ENCODE data around the gene ADAMTS3.

The ADAMTS3 gene

DNA sequence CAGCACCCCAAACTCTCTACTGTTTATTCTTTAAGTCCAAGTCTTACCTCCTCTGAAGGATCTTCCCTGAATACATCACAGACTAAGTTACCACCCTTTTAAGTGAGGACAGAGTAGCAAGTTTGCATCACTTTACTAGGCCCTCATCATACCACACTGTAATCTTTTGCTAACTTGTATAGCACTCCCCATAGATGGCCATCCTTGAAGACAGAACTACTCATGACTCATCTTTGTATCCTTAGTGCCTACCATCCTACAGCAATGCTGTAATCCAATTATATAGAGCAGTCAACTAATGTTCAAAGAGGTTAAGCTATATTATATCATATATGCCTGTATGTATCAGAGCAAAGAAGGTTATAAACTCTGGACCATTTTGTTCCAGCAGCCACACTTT lies 101.4 kb downstream of the ADAMTS3 start:
- H3K9me3 ChIP-seq (ENCODE audit: control insufficient read depth in 1 of 2, low read length in 2 of 2): no peaks in the 10 kb centered on the region
- no peak overlapping the region for H3K27ac ChIP-seq (ENCODE audit: low read length)
- H3K36me3 ChIP-seq (ENCODE audit: control insufficient read depth in 1 of 2, insufficient read depth in 2 of 2, low read length in 2 of 2): no peaks in the 10 kb centered on the region
- no peaks in the 10 kb centered on the region for H3K27me3 ChIP-seq (ENCODE audit: low read depth, low read length)
- H3K4me1 ChIP-seq (ENCODE audit: control insufficient read depth in 1 of 2, insufficient read depth in 2 of 2, low read length in 2 of 2): no peaks in the 10 kb centered on the region
- H3K4me3 ChIP-seq (ENCODE audit: low read depth in 1 of 2, low read length in 2 of 2): no peak overlapping the region

- Histone ChIP-seq H3K27me3 (ENCODE audit: low read depth, low read length) (no peaks in the 10 kb centered on the region), H3K4me1 (ENCODE audit: control insufficient read depth in 1 of 2, insufficient read depth in 2 of 2, low read length in 2 of 2) (no peaks in the 10 kb centered on the region), H3K9me3 (ENCODE audit: control insufficient read depth in 1 of 2, low read length in 2 of 2) (no peaks in the 10 kb centered on the region), H3K27ac (ENCODE audit: low read length) (no peak overlapping the region), H3K4me3 (ENCODE audit: low read depth in 1 of 2, low read length in 2 of 2) (no peak overlapping the region), H3K36me3 (ENCODE audit: control insufficient read depth in 1 of 2, insufficient read depth in 2 of 2, low read length in 2 of 2) (no peaks in the 10 kb centered on the region)
Measured at GRCh38 chr4:72463724-72464123, 105.3 kb downstream of the ADAMTS3 start.

- H3K27me3 ChIP-seq (ENCODE audit: low read depth, low read length): no peaks in the 10 kb centered on the region
- no peaks in the 10 kb centered on the region for H3K36me3 ChIP-seq (ENCODE audit: control insufficient read depth in 1 of 2, insufficient read depth in 2 of 2, low read length in 2 of 2)
- H3K4me1 ChIP-seq (ENCODE audit: control insufficient read depth in 1 of 2, insufficient read depth in 2 of 2, low read length in 2 of 2): no peaks in the 10 kb centered on the region
- no peak overlapping the region for H3K4me3 ChIP-seq (ENCODE audit: low read depth in 1 of 2, low read length in 2 of 2)
- no peaks in the 10 kb centered on the region for H3K9me3 ChIP-seq (ENCODE audit: control insufficient read depth in 1 of 2, low read length in 2 of 2)
- no peak overlapping the region for H3K27ac ChIP-seq (ENCODE audit: low read length)
Measured at GRCh38 chr4:72457158-72457557, 111.9 kb downstream of the ADAMTS3 start.

GRCh38 chr4:72451349-72451748 lies 117.7 kb downstream of the ADAMTS3 start:
- no peak overlapping the region for H3K4me3 ChIP-seq (ENCODE audit: low read depth in 1 of 2, low read length in 2 of 2)
- no peaks in the 10 kb centered on the region for H3K4me1 ChIP-seq (ENCODE audit: control insufficient read depth in 1 of 2, insufficient read depth in 2 of 2, low read length in 2 of 2)
- H3K9me3 ChIP-seq (ENCODE audit: control insufficient read depth in 1 of 2, low read length in 2 of 2): no peaks in the 10 kb centered on the region
- H3K36me3 ChIP-seq (ENCODE audit: control insufficient read depth in 1 of 2, insufficient read depth in 2 of 2, low read length in 2 of 2): no peaks in the 10 kb centered on the region
- no peak overlapping the region for H3K27ac ChIP-seq (ENCODE audit: low read length)
- H3K27me3 ChIP-seq (ENCODE audit: low read depth, low read length): no peaks in the 10 kb centered on the region

DNA sequence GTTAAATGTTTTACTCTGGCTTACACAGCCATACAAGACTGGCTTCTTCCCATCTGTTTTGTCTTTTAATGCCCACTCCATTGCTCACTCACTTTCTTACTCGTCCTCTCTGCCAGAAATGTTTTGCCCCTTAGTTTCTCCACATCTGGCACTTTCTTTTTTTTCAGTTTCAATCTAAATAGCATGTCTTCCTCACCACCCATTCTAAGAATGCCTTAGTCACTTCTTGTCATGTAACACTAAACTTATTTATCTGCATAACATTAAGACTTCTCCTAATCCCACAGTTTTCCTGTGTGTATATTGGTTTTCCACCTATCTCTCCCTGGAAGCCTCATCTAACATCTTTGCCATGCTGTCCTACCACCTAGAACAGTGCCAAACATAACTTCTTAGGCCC lies 119.3 kb downstream of the ADAMTS3 start:
- Histone ChIP-seq H3K27ac (ENCODE audit: low read length) (no peak overlapping the region), H3K36me3 (ENCODE audit: control insufficient read depth in 1 of 2, insufficient read depth in 2 of 2, low read length in 2 of 2) (no peaks in the 10 kb centered on the region), H3K9me3 (ENCODE audit: control insufficient read depth in 1 of 2, low read length in 2 of 2) (no peaks in the 10 kb centered on the region), H3K4me1 (ENCODE audit: control insufficient read depth in 1 of 2, insufficient read depth in 2 of 2, low read length in 2 of 2) (no peaks in the 10 kb centered on the region), H3K4me3 (ENCODE audit: low read depth in 1 of 2, low read length in 2 of 2) (no peak overlapping the region), H3K27me3 (ENCODE audit: low read depth, low read length) (no peaks in the 10 kb centered on the region)

DNA sequence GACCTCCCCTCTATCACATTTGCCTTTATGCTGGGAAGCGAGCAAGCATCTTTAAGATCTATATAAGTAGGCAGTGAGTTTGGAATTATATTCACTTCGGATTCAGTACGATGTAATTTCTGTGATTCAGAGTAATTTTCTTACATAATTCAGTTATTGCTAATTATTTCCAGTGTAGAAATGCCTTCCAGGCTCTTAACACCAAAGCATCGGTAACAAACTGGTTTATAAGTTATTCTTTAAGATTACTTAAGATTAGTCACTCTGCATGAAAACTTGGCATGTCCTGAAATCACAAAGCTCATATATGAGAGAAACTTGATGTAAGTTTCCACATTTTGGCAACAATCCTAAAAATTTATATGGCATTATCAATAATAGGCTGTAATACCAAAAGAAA lies 120.8 kb downstream of the ADAMTS3 start:
- H3K27ac ChIP-seq (ENCODE audit: low read length): no peak overlapping the region
- no peaks in the 10 kb centered on the region for H3K36me3 ChIP-seq (ENCODE audit: control insufficient read depth in 1 of 2, insufficient read depth in 2 of 2, low read length in 2 of 2)
- no peaks in the 10 kb centered on the region for H3K9me3 ChIP-seq (ENCODE audit: control insufficient read depth in 1 of 2, low read length in 2 of 2)
- no peaks in the 10 kb centered on the region for H3K27me3 ChIP-seq (ENCODE audit: low read depth, low read length)
- H3K4me1 ChIP-seq (ENCODE audit: control insufficient read depth in 1 of 2, insufficient read depth in 2 of 2, low read length in 2 of 2): no peaks in the 10 kb centered on the region
- H3K4me3 ChIP-seq (ENCODE audit: low read depth in 1 of 2, low read length in 2 of 2): no peak overlapping the region

GRCh38 chr4:72446353-72447055 lies 122.5 kb downstream of the ADAMTS3 start:
- no peaks in the 10 kb centered on the region for H3K36me3 ChIP-seq (ENCODE audit: control insufficient read depth in 1 of 2, insufficient read depth in 2 of 2, low read length in 2 of 2)
- H3K9me3 ChIP-seq (ENCODE audit: control insufficient read depth in 1 of 2, low read length in 2 of 2): no peaks in the 10 kb centered on the region
- H3K4me3 ChIP-seq (ENCODE audit: low read depth in 1 of 2, low read length in 2 of 2): no peak overlapping the region
- H3K27ac ChIP-seq (ENCODE audit: low read length): no peak overlapping the region
- no peaks in the 10 kb centered on the region for H3K4me1 ChIP-seq (ENCODE audit: control insufficient read depth in 1 of 2, insufficient read depth in 2 of 2, low read length in 2 of 2)
- H3K27me3 ChIP-seq (ENCODE audit: low read depth, low read length): no peaks in the 10 kb centered on the region

GRCh38 chr4:72444092-72444491 lies 124.9 kb downstream of the ADAMTS3 start:
- H3K36me3 ChIP-seq (ENCODE audit: control insufficient read depth in 1 of 2, insufficient read depth in 2 of 2, low read length in 2 of 2): no peaks in the 10 kb centered on the region
- no peaks in the 10 kb centered on the region for H3K27me3 ChIP-seq (ENCODE audit: low read depth, low read length)
- H3K27ac ChIP-seq (ENCODE audit: low read length): no peak overlapping the region
- H3K9me3 ChIP-seq (ENCODE audit: control insufficient read depth in 1 of 2, low read length in 2 of 2): no peaks in the 10 kb centered on the region
- no peak overlapping the region for H3K4me3 ChIP-seq (ENCODE audit: low read depth in 1 of 2, low read length in 2 of 2)
- H3K4me1 ChIP-seq (ENCODE audit: control insufficient read depth in 1 of 2, insufficient read depth in 2 of 2, low read length in 2 of 2): no peaks in the 10 kb centered on the region

DNA sequence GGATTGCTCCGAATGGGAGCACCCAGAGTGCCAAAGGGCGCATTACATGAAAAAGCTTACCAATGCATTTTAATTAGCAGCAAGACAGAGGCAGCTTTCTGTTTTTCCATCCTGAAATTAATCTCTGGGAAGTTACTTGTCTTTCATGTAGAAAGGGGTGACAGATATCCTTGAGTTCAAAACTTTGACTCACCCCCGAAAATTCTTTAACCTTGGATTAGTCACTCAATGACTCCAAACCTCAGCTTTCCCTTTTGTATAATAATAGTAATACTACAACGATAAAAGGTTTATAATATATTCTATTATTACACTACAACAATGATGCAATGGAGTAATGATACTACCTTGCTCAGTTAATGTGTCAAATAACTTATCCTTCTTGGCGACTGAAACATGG lies 126.3 kb downstream of the ADAMTS3 start:
- Histone ChIP-seq H3K9me3 (ENCODE audit: control insufficient read depth in 1 of 2, low read length in 2 of 2) (no peaks in the 10 kb centered on the region), H3K27me3 (ENCODE audit: low read depth, low read length) (no peaks in the 10 kb centered on the region), H3K36me3 (ENCODE audit: control insufficient read depth in 1 of 2, insufficient read depth in 2 of 2, low read length in 2 of 2) (no peaks in the 10 kb centered on the region), H3K4me3 (ENCODE audit: low read depth in 1 of 2, low read length in 2 of 2) (no peak overlapping the region), H3K27ac (ENCODE audit: low read length) (no peak overlapping the region), H3K4me1 (ENCODE audit: control insufficient read depth in 1 of 2, insufficient read depth in 2 of 2, low read length in 2 of 2) (no peaks in the 10 kb centered on the region)

- H3K27ac ChIP-seq (ENCODE audit: low read length): no peak overlapping the region
- no peaks in the 10 kb centered on the region for H3K36me3 ChIP-seq (ENCODE audit: control insufficient read depth in 1 of 2, insufficient read depth in 2 of 2, low read length in 2 of 2)
- H3K4me1 ChIP-seq (ENCODE audit: control insufficient read depth in 1 of 2, insufficient read depth in 2 of 2, low read length in 2 of 2): no peaks in the 10 kb centered on the region
- H3K27me3 ChIP-seq (ENCODE audit: low read depth, low read length): no peaks in the 10 kb centered on the region
- H3K4me3 ChIP-seq (ENCODE audit: low read depth in 1 of 2, low read length in 2 of 2): no peak overlapping the region
- H3K9me3 ChIP-seq (ENCODE audit: control insufficient read depth in 1 of 2, low read length in 2 of 2): no peaks in the 10 kb centered on the region
Measured at GRCh38 chr4:72442147-72442546, 126.9 kb downstream of the ADAMTS3 start.

- no peak overlapping the region for H3K4me3 ChIP-seq (ENCODE audit: low read depth in 1 of 2, low read length in 2 of 2)
- H3K27ac ChIP-seq (ENCODE audit: low read length): no peak overlapping the region
- H3K4me1 ChIP-seq (ENCODE audit: control insufficient read depth in 1 of 2, insufficient read depth in 2 of 2, low read length in 2 of 2): no peaks in the 10 kb centered on the region
- no peaks in the 10 kb centered on the region for H3K27me3 ChIP-seq (ENCODE audit: low read depth, low read length)
- no peaks in the 10 kb centered on the region for H3K9me3 ChIP-seq (ENCODE audit: control insufficient read depth in 1 of 2, low read length in 2 of 2)
- no peaks in the 10 kb centered on the region for H3K36me3 ChIP-seq (ENCODE audit: control insufficient read depth in 1 of 2, insufficient read depth in 2 of 2, low read length in 2 of 2)
Measured at GRCh38 chr4:72440386-72440785, 128.6 kb downstream of the ADAMTS3 start.

DNA sequence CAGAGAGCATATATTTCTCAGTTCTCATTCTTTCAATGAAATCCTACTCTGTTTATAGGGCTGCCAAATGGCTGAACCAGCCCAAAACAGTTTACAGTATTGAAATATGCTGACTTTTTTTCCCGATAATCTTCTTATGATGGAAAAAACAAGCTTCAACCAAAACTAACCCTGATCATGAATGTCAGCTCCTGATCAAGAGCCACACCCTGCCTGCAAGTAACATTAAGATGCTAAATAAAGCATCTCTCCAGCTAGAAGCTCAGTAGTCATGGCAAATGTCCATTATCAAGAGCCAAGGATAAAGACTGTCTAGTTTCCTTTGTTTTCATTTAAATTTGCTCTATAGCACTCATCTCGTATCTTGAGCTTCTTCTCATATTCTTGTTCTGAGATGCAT lies 136.0 kb downstream of the ADAMTS3 start:
- H3K27me3 ChIP-seq (ENCODE audit: low read depth, low read length): no peaks in the 10 kb centered on the region
- H3K4me1 ChIP-seq (ENCODE audit: control insufficient read depth in 1 of 2, insufficient read depth in 2 of 2, low read length in 2 of 2): no peaks in the 10 kb centered on the region
- no peak overlapping the region for H3K27ac ChIP-seq (ENCODE audit: low read length)
- H3K9me3 ChIP-seq (ENCODE audit: control insufficient read depth in 1 of 2, low read length in 2 of 2): no peaks in the 10 kb centered on the region
- no peaks in the 10 kb centered on the region for H3K36me3 ChIP-seq (ENCODE audit: control insufficient read depth in 1 of 2, insufficient read depth in 2 of 2, low read length in 2 of 2)
- H3K4me3 ChIP-seq (ENCODE audit: low read depth in 1 of 2, low read length in 2 of 2): no peak overlapping the region
